T-cell (primary cell): ENCODE data around the gene RAB14. TPM values are rescaled to one million over a fixed set of nuclear protein-coding genes. Genes with fewer than 3 reads are reported as not detected.

Source experiments
- ATAC-seq, 4 experiments: fragments of 200-7000 bp in 3 of 4; fragments of 150-1000 bp in 1 of 4; cut with Tn5 transposase; replicated peaks in 1 of 4; 1 replicate in 3 of 4; 2 replicates in 1 of 4; pipeline ENCODE4 v1.10.0; 2021; ENCODE audit warnings: moderate library complexity in 3 of 4, mild to moderate bottlenecking in 2 of 4, moderate number of reproducible peaks in 1 of 4
- CTCF ChIA-PET, 2 donors: fragments of 300-600 bp; sonication (Branson Sonifier 250); formaldehyde crosslinking; loops; one replicate each; lab custom pipeline; 2022; ENCODE audit warnings: antibody characterized with exemption in 2 of 2; lab: Charles Lee
- POLR2A ChIA-PET, 2 donors: fragments of 300-600 bp; sonication (Branson Sonifier 250); formaldehyde crosslinking; loops; one replicate each; lab custom pipeline; 2022; ENCODE audit warnings: antibody characterized with exemption in 2 of 2; lab: Charles Lee
- DNase-seq, 35 experiments: peaks; one replicate each; pipeline versions ENCODE4 v3.0.0 to v3.0.0-alpha.2; 2013 to 2023
- H3K27ac ChIP-seq: one replicate; pipeline ENCODE4 v1.5.1; 2013; ENCODE audit warnings: low read length
- H3K27me3 ChIP-seq, 2 experiments: replicated peaks in 1 of 2; 1 replicate in 1 of 2; 2 replicates in 1 of 2; pipeline versions ENCODE4 v1.6.1 to v1.7.0; 2013; ENCODE audit warnings: low read length in 1 of 2, mixed read lengths in 1 of 2; ENCODE audit not compliant: control insufficient read depth in 2 of 2, insufficient read depth in 2 of 2; ENCODE audit errors: extremely low read depth in 1 of 2
- H3K36me3 ChIP-seq, 2 donors: 1 replicate in 1 of 2; 2 replicates in 1 of 2; pipeline versions ENCODE4 v1.6.1 to v1.7.0; 2013; ENCODE audit warnings: low read length in 1 of 2; ENCODE audit not compliant: control insufficient read depth in 2 of 2, insufficient read depth in 1 of 2; ENCODE audit errors: extremely low read depth in 1 of 2
- H3K4me1 ChIP-seq, 2 experiments: 1 replicate in 1 of 2; 2 replicates in 1 of 2; pipeline versions ENCODE4 v1.6.1 to v1.7.0; 2013; ENCODE audit warnings: low read length in 2 of 2, mixed read lengths in 1 of 2; ENCODE audit not compliant: insufficient read depth in 2 of 2, control insufficient read depth in 1 of 2; ENCODE audit errors: extremely low read depth in 1 of 2
- H3K4me3 ChIP-seq, 2 donors: 1 replicate in 1 of 2; 2 replicates in 1 of 2; pipeline versions ENCODE4 v1.5.1 to v1.7.0; 2013; ENCODE audit warnings: mild to moderate bottlenecking in 2 of 2, low read length in 1 of 2, moderate library complexity in 1 of 2; ENCODE audit not compliant: control insufficient read depth in 1 of 2; ENCODE audit errors: extremely low read depth in 1 of 2
- H3K9me3 ChIP-seq: 2 replicates; pipeline ENCODE4 v1.7.0; 2013
- H3K27ac Mint-ChIP-seq, 2 donors: one replicate each; pipeline ENCODE4 v1.8.0; 2020 to 2021; ENCODE audit warnings: mild to moderate bottlenecking in 2 of 2, mixed read lengths in 2 of 2
- H3K27me3 Mint-ChIP-seq, 2 donors: one replicate each; pipeline ENCODE4 v1.8.0; 2021 to 2022; ENCODE audit warnings: mixed read lengths in 2 of 2
- H3K36me3 Mint-ChIP-seq: one replicate; pipeline ENCODE4 v1.8.0; 2021; ENCODE audit warnings: mixed read lengths
- H3K4me1 Mint-ChIP-seq, 3 donors: one replicate each; pipeline ENCODE4 v1.8.0; 2020 to 2022; ENCODE audit warnings: mixed read lengths in 3 of 3, mild to moderate bottlenecking in 1 of 3
- H3K4me3 Mint-ChIP-seq, 3 donors: one replicate each; pipeline ENCODE4 v1.8.0; 2020 to 2022; ENCODE audit warnings: mild to moderate bottlenecking in 3 of 3, mixed read lengths in 3 of 3, moderate library complexity in 3 of 3
- H3K9me3 Mint-ChIP-seq, 3 donors: one replicate each; pipeline ENCODE4 v1.8.0; 2020 to 2022; ENCODE audit warnings: mixed read lengths in 3 of 3
- WGBS: methylation state at CpG from one replicate; pipeline ENCODE4 v1.1.5; 2013; ENCODE audit warnings: missing lambda C conversion rate; ENCODE audit not compliant: insufficient coverage; 5-methylcytosine and 5-hydroxymethylcytosine counted together
- total RNA-seq, 35 experiments: library from RNA in 6 of 35; stranded (reverse) in 6 of 35; fragments of 120-200 nt in 1 of 35; gene quantifications; one replicate each; pipeline versions ENCODE4 v1.2.1 to v1.2.4 and lab custom pipeline; 2013 to 2026

RAB14 gene
- 10 to 100 TPM; 42.4 to 56.6 (median 50.5) TPM for total RNA-seq
- 51.5 TPM for total RNA-seq (2013)
- total RNA-seq (lab: John Stamatoyannopoulos, UW): 56.9 to 114 (median 92.6) reads per million in 29 experiments

DNA sequence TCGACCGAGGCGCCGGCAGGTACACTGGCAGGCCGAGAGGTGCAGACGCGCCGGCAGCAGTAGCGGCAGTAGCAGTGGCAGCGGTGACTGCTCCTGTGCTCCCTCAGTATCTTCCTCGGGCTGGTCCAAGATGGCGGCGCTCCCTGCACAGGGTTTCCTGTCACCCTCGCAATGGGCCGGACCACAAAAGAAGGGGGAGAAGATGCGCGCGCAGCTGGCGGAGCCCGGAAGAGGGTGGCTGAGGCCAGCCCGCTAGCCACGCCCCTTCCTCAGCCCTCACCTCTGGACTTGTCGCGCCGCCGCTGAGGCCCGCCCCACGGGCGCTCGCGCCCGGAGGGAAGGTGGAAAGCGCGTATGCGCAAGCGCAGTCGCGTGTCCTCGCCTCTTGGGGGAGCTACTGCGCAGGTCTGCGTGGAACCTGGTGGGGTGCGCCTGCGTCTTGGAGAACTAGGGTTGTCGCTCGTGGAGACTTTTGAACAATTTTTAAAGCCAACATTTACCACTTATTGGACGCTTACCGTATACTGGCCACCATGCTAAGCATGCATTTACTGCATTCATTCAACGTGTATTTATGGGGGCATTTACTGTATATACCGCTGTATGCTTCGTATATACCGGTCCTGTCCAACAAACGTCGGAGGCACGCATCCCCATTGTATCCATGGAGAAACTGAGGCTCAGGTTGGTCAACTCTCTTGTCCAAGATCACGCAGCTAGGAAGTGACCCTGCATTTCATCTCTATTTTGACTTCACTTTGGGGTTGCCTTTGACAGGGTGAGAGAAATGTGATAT, at the start of gene RAB14:
Gene RAB14 (minus strand): TSS at position 132 of the 796 bp plus-strand sequence. CDS start 8,457 bp downstream, outside the sequence.
- Histone ChIP-seq H3K4me3 (peak within 1 kb of the TSS; percentile 81 to 87), H3K36me3 (no peaks in the 10 kb centered on the region), H3K4me1 (peaks cover 7 to 34% of the 10 kb centered on the region in 2 experiments), H3K9me3 (no peaks in the 10 kb centered on the region), H3K27me3 (no peaks in the 10 kb centered on the region), H3K27ac (peak within 1 kb of the TSS; percentile 73)
- POLR2A ChIA-PET: interaction anchor here (0.6 to 1.7 kb wide), 8 partner anchors 10 to 238 kb away, joined by 3 to 8 read pairs (median 4); partner anchors contain the start of gene GSN (in 1 of the 2)
- ATAC-seq (peak; percentile 88 to 92 (median 90)), DNase-seq (peak; percentile 100)
- peaks cover 46 to 53% (median 50%) of the 10 kb centered on the region in 3 donors for H3K4me1 Mint-ChIP-seq
- H3K27ac Mint-ChIP-seq: peak within 1 kb of the TSS; percentile 92 to 95
- peaks cover 3% of the 10 kb centered on the region for H3K36me3 Mint-ChIP-seq
- CTCF ChIA-PET: interaction anchor here (0.6 to 1.5 kb wide), 9 partner anchors 13 to 221 kb away, joined by 3 to 11 read pairs (median 4); no protein-coding TSS in a partner anchor
- H3K9me3 Mint-ChIP-seq: no peaks in the 10 kb centered on the region
- no peaks in the 10 kb centered on the region for H3K27me3 Mint-ChIP-seq
- peak within 1 kb of the TSS; percentile 88 to 95 (median 94) for H3K4me3 Mint-ChIP-seq
- under 1% methylated on average over 47 of the region's 55 CpGs for WGBS

DNA sequence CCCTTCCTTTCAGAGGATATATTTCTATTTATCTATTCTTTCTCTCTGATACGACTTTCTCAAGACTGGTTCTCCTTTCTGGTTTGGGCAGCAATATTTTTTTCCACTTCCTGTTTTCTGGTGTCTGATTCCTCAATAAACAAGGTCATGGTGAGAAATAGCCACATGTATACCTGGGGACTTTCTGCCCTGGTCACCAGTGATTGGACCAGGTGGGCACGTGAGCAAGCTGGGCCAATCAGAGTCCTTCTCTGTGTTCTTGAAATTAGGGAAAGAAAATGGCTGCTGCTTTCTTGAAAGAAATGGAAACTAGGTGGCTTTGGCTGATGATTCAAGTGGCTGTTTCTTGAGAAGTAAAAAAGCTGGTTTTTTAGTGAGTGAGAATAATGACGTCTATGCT, 47.9 kb upstream of the RAB14 start:
- H3K4me1 ChIP-seq: no peaks in the 10 kb centered on the region
- ChIA-PET CTCF (interaction anchor here in 1 of 2 donors (1.5 kb wide), 1 partner anchor 29 kb away, joined by 3 read pairs; no protein-coding TSS in a partner anchor), POLR2A (no interaction called here)
- no peaks in the 10 kb centered on the region for H3K36me3 ChIP-seq
- H3K4me3 ChIP-seq: no peak overlapping the region
- Mint-ChIP-seq H3K4me3 (no peak overlapping the region), H3K27ac (no peak overlapping the region), H3K4me1 (peaks cover 0 to 2% (median 0%) of the 10 kb centered on the region in 3 donors), H3K9me3 (no peaks in the 10 kb centered on the region), H3K36me3 (peaks cover 22% of the 10 kb centered on the region), H3K27me3 (peaks cover 0 to 4% of the 10 kb centered on the region in 2 donors)
- ATAC-seq (no peak), DNase-seq (peak in 2 of 35 experiments; percentile 7 to 28)
- no peaks in the 10 kb centered on the region for H3K9me3 ChIP-seq
- H3K27ac ChIP-seq: no peak overlapping the region
- no peaks in the 10 kb centered on the region for H3K27me3 ChIP-seq
- WGBS: 100% methylated on average over 1 of the region's 3 CpGs

DNA sequence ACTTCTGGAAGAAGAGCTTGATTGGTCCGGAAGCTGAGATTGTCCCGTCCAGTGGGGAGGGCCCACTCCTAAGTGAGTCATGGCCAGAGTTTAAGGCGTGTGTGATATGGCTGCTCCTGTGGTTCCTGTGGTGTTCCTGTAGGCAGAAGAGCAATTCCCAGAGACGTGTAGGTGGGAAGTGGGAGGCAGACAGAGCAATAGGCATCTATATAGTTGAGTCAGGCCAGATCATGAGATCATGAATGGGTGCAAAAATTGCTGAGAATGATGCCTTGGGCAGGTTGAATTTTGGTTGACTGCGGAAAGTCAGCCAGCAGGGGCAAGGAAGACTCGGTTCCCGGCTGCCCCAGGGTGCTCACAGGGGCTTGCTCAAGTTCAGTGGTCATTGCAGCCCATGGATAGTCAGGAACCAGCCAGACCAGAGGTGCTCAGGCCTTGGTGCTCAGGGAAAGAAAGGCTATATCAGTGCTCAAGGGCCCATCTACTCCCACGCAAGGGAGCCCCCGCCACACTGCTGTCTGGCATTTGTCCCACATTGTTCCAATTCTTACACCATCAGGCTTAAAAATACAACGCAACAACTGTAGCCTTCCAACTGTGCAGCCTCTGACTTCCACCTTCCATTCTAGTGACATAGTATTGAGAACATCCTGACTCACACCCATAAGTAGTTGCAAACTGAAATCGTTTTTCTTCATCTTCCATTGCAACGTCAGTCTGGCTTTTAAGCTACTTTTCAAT, 45.3 kb upstream of the RAB14 start:
- Histone ChIP-seq H3K4me1 (no peaks in the 10 kb centered on the region), H3K9me3 (no peaks in the 10 kb centered on the region), H3K36me3 (no peaks in the 10 kb centered on the region), H3K27ac (no peak overlapping the region), H3K4me3 (no peak overlapping the region), H3K27me3 (no peaks in the 10 kb centered on the region)
- 84% methylated on average over 10 of the region's 12 CpGs for WGBS
- peaks cover 0 to 2% of the 10 kb centered on the region in 2 donors for H3K27me3 Mint-ChIP-seq
- ChIA-PET CTCF (interaction anchor here in 1 of 2 donors (0.6 kb wide), 1 partner anchor 73 kb away, joined by 5 read pairs; no protein-coding TSS in a partner anchor), POLR2A (interaction anchor here in 1 of 2 donors (0.8 kb wide), 1 partner anchor 8 kb away, joined by 3 read pairs; no protein-coding TSS in a partner anchor)
- H3K27ac Mint-ChIP-seq: no peak overlapping the region
- no peak for DNase-seq
- H3K4me1 Mint-ChIP-seq: no peaks in the 10 kb centered on the region
- no peak for ATAC-seq
- H3K4me3 Mint-ChIP-seq: no peak overlapping the region
- H3K9me3 Mint-ChIP-seq: peaks cover 0 to 12% (median 4%) of the 10 kb centered on the region in 3 donors
- peaks cover 28% of the 10 kb centered on the region for H3K36me3 Mint-ChIP-seq

DNA sequence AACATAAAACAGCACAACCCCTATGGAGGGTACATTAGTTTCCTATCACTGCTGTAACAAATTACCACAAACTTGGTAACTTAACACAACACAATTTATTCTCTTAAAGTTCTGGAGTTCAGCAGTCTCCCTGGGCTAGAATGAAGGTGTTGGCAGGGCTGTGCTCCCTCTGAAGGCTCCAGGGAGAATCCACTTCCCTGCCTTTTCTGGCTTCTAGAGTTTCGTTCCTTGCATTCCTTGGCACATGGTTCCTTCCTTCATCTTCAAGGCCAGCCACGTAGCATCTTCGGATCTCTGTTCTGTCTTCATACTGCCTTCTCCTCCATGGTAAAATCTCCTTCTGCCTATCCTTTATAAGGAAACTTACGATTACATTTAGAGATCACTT, 41.3 kb upstream of the RAB14 start:
- ATAC-seq (no peak), DNase-seq (no peak)
- no peaks in the 10 kb centered on the region for H3K4me1 Mint-ChIP-seq
- CTCF ChIA-PET: interaction anchor here in 1 of 2 donors (0.6 kb wide), 1 partner anchor 59 kb away, joined by 3 read pairs; no protein-coding TSS in a partner anchor
- no peak overlapping the region for H3K27ac Mint-ChIP-seq
- Histone ChIP-seq H3K27me3 (no peaks in the 10 kb centered on the region), H3K4me1 (no peaks in the 10 kb centered on the region), H3K9me3 (no peaks in the 10 kb centered on the region), H3K4me3 (no peak overlapping the region), H3K27ac (no peak overlapping the region), H3K36me3 (no peaks in the 10 kb centered on the region)
- no peaks in the 10 kb centered on the region for H3K27me3 Mint-ChIP-seq
- WGBS: 83% methylated on average over 3 of the region's 4 CpGs
- H3K36me3 Mint-ChIP-seq: peaks cover 51% of the 10 kb centered on the region
- POLR2A ChIA-PET: no interaction called here
- H3K9me3 Mint-ChIP-seq: peaks cover 0 to 12% (median 4%) of the 10 kb centered on the region in 3 donors
- no peak overlapping the region for H3K4me3 Mint-ChIP-seq

DNA sequence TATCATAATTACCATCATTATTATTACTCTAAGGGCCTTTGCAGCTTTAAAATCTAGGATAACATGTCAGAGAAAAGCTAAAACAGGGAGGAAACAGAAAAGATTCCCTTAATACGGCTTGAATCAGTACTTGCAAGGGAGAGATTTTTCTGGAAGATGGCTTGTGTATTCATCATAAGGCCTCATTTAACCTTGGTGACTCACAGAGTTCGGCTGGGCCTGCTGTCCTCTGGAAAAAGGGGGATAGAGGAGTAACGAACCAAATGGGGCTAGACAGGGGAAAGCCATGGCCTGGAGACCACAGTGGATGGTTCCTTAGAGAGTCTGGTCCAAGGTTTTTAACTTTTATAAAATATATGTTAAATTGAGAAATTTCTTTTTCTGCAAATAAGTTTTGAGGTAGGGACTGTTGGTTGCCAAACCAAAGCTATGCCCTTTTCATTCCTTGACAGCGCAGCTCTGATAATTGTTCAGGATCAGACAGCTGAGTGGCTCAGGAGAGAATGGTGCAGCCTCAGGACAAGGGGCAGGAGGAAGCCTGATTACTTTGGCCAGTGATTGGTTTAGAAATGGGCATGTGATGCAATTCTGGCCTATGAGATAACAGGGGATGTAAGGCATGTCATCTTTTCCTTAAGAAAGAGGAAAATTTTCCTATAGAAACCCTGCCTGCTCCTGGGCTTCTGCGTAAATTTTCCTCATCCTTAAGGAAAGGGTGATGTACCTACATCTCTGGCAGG, 40.7 kb upstream of the RAB14 start:
- DNase-seq (no peak), ATAC-seq (no peak)
- no peaks in the 10 kb centered on the region for H3K4me1 ChIP-seq
- no peaks in the 10 kb centered on the region for H3K36me3 ChIP-seq
- no peaks in the 10 kb centered on the region for H3K27me3 ChIP-seq
- H3K36me3 Mint-ChIP-seq: peaks cover 53% of the 10 kb centered on the region
- no peaks in the 10 kb centered on the region for H3K4me1 Mint-ChIP-seq
- ChIA-PET CTCF (no interaction called here), POLR2A (interaction anchor here in 1 of 2 donors (0.6 kb wide), 1 partner anchor 159 kb away, joined by 4 read pairs; no protein-coding TSS in a partner anchor)
- no peaks in the 10 kb centered on the region for H3K27me3 Mint-ChIP-seq
- H3K4me3 Mint-ChIP-seq: no peak overlapping the region
- no peak overlapping the region for H3K4me3 ChIP-seq
- no peaks in the 10 kb centered on the region for H3K9me3 ChIP-seq
- H3K27ac ChIP-seq: no peak overlapping the region
- no peak overlapping the region for H3K27ac Mint-ChIP-seq
- H3K9me3 Mint-ChIP-seq: peaks cover 0 to 12% (median 4%) of the 10 kb centered on the region in 3 donors
- 100% methylated on average over 2 of the region's 5 CpGs for WGBS
